Prostate gland (tissue), 2 donors: ENCODE measurements around the gene CGN.

ENCODE experiments used
- POLR2A ChIP-seq: fragments of 450-650 bp; IDR thresholded peaks from one replicate; pipeline ENCODE4 v1.6.1; 2016; ENCODE audit warnings: antibody characterized with exemption, mild to moderate bottlenecking
- POLR2AphosphoS5 ChIP-seq: sonication (generic); formaldehyde crosslinking; IDR thresholded peaks from one replicate; pipeline ENCODE4 v1.6.1; 2017; ENCODE audit warnings: antibody characterized with exemption
- TF ChIP-seq, protein P1 (sequence below), 4 experiments: fragments of 200-600 bp in 2 of 4; fragments of 450-650 bp in 2 of 4; sonication (generic) in 2 of 4; IDR thresholded peaks; 1 replicate in 3 of 4; 2 replicates in 1 of 4; pipeline ENCODE4 v1.5.1; 2016 to 2019; ENCODE audit warnings: antibody characterized with exemption in 4 of 4, mild to moderate bottlenecking in 2 of 4, moderate library complexity in 2 of 4

GRCh38 chr1:151504252-151504651 lies 6.9 kb upstream of the CGN start:
- TF ChIP-seq, protein P1, sequence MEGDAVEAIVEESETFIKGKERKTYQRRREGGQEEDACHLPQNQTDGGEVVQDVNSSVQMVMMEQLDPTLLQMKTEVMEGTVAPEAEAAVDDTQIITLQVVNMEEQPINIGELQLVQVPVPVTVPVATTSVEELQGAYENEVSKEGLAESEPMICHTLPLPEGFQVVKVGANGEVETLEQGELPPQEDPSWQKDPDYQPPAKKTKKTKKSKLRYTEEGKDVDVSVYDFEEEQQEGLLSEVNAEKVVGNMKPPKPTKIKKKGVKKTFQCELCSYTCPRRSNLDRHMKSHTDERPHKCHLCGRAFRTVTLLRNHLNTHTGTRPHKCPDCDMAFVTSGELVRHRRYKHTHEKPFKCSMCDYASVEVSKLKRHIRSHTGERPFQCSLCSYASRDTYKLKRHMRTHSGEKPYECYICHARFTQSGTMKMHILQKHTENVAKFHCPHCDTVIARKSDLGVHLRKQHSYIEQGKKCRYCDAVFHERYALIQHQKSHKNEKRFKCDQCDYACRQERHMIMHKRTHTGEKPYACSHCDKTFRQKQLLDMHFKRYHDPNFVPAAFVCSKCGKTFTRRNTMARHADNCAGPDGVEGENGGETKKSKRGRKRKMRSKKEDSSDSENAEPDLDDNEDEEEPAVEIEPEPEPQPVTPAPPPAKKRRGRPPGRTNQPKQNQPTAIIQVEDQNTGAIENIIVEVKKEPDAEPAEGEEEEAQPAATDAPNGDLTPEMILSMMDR (IDR thresholded peaks at IDR 0.05), result no peak
- TF ChIP-seq POLR2A (no peak), POLR2AphosphoS5 (no peak)
